Measurements from ENCODE around the gene MIPOL1.
"Not testable (repeated sequence)": the region's sequence is repeated elsewhere in the genome, so short reads cannot be mapped to it uniquely, and the experiment has no call there.

The MIPOL1 gene

GRCh38 chr14:37284760-37285159 lies 87.0 kb downstream of the MIPOL1 start:
- DNase-seq (ENCODE audit: low read depth): no peak

GRCh38 chr14:37285220-37285619 lies 87.5 kb downstream of the MIPOL1 start:
- no peak for DNase-seq (ENCODE audit: low read depth)

- no peak for DNase-seq (ENCODE audit: low read depth)
These were observed 92.0 kb downstream of the MIPOL1 start for GRCh38 chr14:37289688-37290087.

DNA sequence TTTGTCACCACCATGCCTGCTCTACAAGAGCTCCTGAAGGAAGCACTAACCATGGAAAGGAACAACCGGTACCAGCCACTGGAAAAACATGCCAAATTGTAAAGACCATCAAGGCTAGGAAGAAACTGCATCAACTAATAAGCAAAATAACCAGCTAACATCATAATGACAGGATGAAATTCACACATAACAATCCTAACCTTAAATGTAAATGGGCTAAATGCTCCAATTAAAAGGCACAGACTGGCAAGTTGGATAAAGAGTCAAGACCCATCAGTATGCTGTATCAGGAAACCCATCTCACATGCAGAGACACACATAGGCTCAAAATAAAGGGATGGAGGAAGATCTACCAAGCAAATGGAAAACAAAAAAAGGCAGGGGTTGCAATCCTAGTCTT lies 97.5 kb downstream of the MIPOL1 start:
- DNase-seq (ENCODE audit: low read depth): not testable (repeated sequence)

GRCh38 chr14:37311252-37311651 lies 113.5 kb downstream of the MIPOL1 start:
- DNase-seq (ENCODE audit: low read depth): no peak

DNA sequence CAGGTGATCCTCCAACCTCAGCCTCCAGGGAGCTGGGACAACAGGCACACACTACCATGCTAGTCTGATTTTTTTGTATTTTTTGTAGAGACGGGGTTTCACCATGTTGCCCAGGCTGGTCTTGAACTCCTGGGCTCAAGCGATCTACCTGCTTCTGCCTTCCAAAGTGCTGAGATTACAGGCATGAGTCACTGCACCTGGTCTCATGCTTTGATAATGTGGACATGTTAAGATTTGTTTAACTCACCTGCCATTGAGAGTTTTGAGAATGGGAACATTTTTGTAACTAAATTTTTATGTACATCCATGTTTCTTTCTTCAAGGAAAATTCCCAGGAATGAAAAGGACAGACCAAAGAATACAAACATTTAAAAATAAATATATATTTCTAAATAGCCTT lies 121.2 kb downstream of the MIPOL1 start:
- no peak for DNase-seq (ENCODE audit: low read depth)

DNA sequence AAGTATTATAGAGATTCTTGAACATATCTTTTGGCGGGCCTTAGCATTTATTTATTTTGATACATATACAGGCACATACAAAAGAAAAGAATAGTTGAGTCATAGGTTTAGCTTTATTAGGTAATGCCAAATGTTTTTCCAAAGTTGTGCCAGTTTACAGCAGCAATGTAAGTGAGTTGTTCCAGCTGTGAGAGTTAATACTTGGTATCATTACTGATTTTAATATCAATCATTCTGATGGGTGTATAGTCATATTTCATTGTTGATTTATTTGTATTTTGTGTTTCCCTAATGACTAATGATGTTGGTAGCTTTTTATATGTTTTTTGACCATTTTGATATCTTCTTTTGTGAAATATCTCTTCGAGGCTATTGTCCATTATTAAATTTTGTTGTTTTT lies 122.4 kb downstream of the MIPOL1 start:
- DNase-seq (ENCODE audit: low read depth): no peak

- DNase-seq (ENCODE audit: low read depth): no peak
These were observed 127.6 kb downstream of the MIPOL1 start for GRCh38 chr14:37325332-37325731.

DNA sequence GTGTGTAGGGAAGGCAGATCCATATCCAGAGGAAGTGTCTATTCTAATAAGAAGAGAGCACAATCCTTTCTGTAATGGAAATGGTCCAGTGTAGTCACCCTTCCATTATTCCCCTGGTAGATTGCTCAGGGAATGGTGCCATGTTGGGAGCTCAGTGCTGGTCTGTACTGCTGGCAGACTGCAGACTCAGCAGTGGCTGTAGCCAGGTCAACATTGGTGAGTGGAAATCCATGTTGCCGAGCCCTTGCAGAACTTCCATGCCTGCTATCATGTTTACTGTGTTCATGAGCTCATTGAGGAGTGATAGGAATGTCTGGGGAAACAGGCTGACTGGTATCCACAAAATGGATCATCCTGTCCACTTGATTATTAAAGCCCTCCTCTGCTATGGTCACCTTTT lies 128.7 kb downstream of the MIPOL1 start:
- no peak for DNase-seq (ENCODE audit: low read depth)

- not testable (repeated sequence) for DNase-seq (ENCODE audit: low read depth)
These were observed 130.2 kb downstream of the MIPOL1 start for GRCh38 chr14:37327933-37328332.

DNA sequence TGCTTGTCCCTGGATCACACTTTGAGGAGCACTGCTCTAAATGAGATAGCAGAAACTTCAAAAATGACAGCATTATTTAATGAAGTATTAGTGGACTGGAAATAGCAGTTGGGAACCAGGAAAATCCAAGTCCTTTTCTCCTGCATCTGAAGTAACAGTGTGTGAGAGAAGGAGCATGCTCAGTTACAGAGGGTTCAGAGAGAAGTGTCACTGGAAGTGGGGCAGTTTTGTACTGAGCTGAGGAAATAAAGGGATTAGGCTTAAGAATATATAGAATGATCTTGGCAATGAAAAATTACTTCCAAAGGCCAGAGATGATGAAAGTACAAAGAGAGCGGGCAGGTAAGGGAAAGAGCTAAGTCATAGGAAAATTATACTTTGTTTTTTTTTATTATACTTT lies 130.9 kb downstream of the MIPOL1 start:
- no peak for DNase-seq (ENCODE audit: low read depth)

DNA sequence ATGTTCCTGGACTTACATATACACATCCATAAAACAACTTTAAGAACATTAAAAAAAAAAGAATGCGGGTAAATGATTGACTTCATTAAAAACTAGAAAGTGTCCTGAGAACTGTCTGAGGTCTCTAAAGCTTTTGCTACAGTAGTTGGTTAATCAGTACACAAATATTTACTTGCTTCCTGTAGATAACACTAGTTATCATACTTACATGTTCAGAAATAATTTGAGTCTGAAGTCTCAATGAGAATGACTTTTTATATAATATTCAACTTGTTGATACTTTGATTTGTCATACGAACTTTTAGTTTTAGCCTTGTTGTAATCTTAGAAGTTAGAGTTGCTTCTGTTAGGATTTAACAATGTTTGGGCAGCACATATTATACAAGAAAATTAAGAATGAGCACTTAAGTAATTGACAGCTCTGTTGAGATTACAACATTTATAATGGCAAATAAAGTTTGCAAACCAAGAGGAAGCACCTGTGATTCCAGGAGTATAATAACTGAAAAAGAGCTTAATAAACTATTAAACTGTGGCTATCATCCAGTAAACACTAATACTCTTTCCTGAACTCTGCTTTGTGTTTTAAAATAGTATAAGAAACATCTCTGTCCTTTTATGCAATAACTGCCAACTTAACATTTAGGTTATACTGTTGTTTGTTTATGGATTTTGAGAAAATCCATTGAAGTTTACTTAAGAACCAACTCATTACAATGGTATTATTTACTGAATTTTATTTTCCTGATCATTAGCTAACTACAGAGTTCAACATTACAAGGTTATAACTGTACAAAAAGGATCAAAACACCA lies 131.7 kb downstream of the MIPOL1 start:
- DNase-seq (ENCODE audit: low read depth): no peak

DNA sequence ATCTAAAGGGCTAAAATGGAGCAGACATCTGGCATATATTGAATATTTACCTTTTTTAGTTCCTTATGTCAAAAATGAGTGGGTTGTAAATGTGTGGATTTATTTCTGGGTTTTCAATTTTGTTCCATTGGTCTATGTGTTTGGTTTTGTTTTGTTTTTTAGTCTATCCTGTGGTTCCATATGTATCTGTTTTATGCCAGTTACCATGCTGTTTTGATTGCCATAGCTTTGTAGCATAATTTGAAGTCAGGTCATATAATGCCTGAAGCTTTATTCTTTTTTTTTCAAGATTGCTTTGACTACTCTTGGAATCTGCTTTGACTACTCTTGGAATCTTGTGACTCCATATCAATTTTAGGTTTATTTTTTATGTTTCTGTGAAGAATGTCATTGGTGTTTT lies 133.2 kb downstream of the MIPOL1 start:
- DNase-seq (ENCODE audit: low read depth): no peak

- no peak for DNase-seq (ENCODE audit: low read depth)
These were observed 142.6 kb downstream of the MIPOL1 start for GRCh38 chr14:37340353-37340752.

- DNase-seq (ENCODE audit: low read depth): peak; percentile 6
These were observed 145.8 kb downstream of the MIPOL1 start for GRCh38 chr14:37343307-37344094.

DNA sequence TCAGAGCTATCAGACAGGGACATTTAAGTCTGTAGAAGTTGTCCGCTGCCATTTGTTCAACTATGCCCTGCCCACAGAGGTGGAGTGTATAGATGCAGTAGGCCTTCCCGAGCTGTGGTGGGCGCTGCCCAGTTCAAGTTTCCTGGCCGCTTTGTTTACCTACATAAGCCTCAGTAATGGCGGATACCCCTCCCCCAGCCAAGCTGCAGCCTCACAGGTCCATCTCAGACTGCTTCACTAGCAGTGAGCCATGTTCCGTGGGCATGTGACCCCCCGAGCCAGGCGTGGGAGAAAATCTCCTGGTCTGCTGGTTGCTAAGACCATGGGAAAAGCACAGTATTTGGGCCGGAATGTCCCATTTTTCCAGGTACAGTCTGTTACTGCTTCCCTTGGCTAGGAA lies 165.9 kb downstream of the MIPOL1 start:
- DNase-seq (ENCODE audit: low read depth): no peak

DNA sequence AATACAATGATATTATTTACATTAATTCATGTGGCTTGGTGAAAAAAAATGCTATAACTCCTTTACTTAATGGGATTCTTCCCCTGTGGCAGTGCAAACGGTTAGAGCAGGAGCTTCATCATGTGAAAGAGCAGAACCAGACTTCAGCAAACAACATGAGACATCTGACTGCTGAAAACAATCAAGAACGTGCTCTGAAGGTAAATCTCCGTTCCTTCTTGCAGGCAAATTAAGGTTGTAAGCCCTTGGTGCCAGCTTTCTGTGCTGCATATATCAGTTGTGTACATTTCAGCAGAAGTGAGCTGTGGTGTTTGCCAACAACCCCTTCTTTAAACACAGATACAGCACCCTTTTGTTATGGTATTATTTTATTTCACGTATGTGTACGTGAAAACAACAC lies 171.7 kb downstream of the MIPOL1 start:
- no peak for DNase-seq (ENCODE audit: low read depth)

DNA sequence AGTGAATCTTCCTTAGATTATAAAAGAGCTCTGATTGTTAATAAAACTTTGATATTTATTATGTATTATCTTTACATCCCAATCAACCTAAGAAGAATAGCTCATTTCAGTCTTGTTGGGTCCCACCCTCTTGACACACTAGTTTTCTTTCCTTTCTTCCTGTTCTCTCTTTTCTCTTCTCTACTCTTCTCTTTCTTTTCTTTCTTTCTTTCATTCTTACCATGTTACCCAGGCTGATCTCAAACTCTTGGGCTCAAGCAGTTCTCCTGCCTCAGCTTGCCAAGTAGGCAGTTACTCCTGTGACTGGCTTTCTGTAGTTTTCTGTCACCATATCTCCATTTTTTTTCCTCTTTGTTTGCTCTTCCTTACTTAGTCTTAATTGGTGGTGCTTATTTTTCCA lies 177.8 kb downstream of the MIPOL1 start:
- DNase-seq (ENCODE audit: low read depth): no peak

GRCh38 chr14:37376944-37377609 lies 179.3 kb downstream of the MIPOL1 start:
- no peak for DNase-seq (ENCODE audit: low read depth)

- DNase-seq (ENCODE audit: low read depth): no peak
These were observed 187.3 kb downstream of the MIPOL1 start for GRCh38 chr14:37384870-37385596.

- DNase-seq (ENCODE audit: low read depth): not testable (repeated sequence)
These were observed 199.6 kb downstream of the MIPOL1 start for GRCh38 chr14:37397157-37397940.

GRCh38 chr14:37397941-37398215 lies 200.1 kb downstream of the MIPOL1 start:
- DNase-seq (ENCODE audit: low read depth): no peak

Measured in stromal cell of bone marrow (primary cell).